Measurements from ENCODE around the gene CDH13. TPM values are rescaled to one million over a fixed set of nuclear protein-coding genes. Genes with fewer than 3 reads are reported as not detected.

The CDH13 gene
- total and polyA plus RNA-seq, 10 of the 15 experiments (the other 5 are each of a cell fraction or from before 2014, with no cell fraction given) = under 0.01 to 0.05 TPM; not detected in 8

DNA sequence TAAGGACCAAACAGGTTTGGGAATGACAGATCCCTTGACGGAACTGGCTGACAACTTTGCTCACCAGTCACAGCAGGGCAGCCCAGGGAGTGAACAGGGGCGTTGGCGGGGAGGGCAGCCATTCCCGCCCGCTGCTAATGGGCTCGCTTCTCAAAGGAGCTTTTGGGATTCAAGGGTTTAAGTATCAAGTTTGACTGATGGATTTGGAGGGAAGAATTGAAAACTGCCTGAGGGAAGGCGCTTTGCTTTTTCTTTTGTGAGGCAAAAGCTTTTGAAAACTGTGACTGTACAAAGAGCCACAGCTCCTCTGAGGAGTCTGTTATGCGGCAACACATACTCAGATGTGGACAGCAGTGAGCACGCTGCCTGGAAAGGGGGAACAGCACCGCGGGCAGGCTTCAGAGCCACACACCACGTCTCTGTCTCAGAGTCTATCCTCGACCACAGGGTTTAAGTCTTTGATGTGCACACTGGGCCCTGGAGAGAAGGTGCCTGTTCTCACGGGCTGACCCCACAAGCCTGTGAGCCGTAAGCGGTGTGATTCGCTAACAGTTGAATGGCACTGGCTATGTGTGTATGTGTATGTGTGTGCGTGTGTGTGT, 1101.1 kb downstream of the CDH13 start:
- in situ Hi-C loops (cut with MboI) (no loop called here), intact Hi-C loops (cut with micrococcal nuclease; ENCODE audit: unreplicated experiment) (no loop called here)
- H4K20me1 ChIP-seq (ENCODE audit: control insufficient read depth, insufficient read depth) = no peaks in the 10 kb centered on the region
- SMC1A ChIA-PET (ENCODE audit: uncharacterized antibody, unreplicated experiment) = interaction anchor here (0.6 kb wide), 1 partner anchor 1714 kb away, joined by 3 read pairs; no protein-coding TSS in a partner anchor
- FAIRE-seq = no peak
- POLR2A ChIA-PET = no interaction called here
- no peaks in the 10 kb centered on the region for H3K36me3 ChIP-seq (ENCODE audit: control insufficient read depth in 2 of 2, insufficient read depth in 2 of 2, low read length in 1 of 2)
- H3K27ac ChIP-seq (ENCODE audit: control insufficient read depth, insufficient read depth) = no peak overlapping the region
- DNase-seq (ENCODE audit: low read depth, low spot score) = no peak
- no peak overlapping the region for H2AFZ ChIP-seq (ENCODE audit: control insufficient read depth, low read depth, low read length)
- BruUV-seq (replicated peaks) = no TSS peak
- H3K9ac ChIP-seq (ENCODE audit: control insufficient read depth, insufficient read depth, low read length) = no peak overlapping the region
- RAD21 ChIA-PET (ENCODE audit: unreplicated experiment) = no interaction called here
- no peaks in the 10 kb centered on the region for H3K4me1 ChIP-seq (ENCODE audit: control insufficient read depth, insufficient read depth, low read length)
- CTCF ChIA-PET = no interaction called here
- ATAC-seq = no peak
- no peak overlapping the region for H3K4me3 ChIP-seq
- WGBS (ENCODE audit: insufficient coverage, insufficient replicate concordance, low lambda C conversion rate, missing lambda C conversion rate) = 51% methylated on average over 18 of the region's 18 CpGs
- no peaks in the 10 kb centered on the region for H3K9me3 ChIP-seq (replicated peaks; ENCODE audit: control insufficient read depth, insufficient read depth, low read length)
- no peaks in the 10 kb centered on the region for H3K79me2 ChIP-seq (ENCODE audit: control insufficient read depth, insufficient read depth, low read length)
- no peaks in the 10 kb centered on the region for H3K27me3 ChIP-seq (replicated peaks in 1 of 2; ENCODE audit: control insufficient read depth in 2 of 2, insufficient read depth in 2 of 2, low read length in 1 of 2)
- no peak overlapping the region for H3K4me2 ChIP-seq (ENCODE audit: control insufficient read depth, insufficient read depth)
- TF ChIP-seq, protein P1, sequence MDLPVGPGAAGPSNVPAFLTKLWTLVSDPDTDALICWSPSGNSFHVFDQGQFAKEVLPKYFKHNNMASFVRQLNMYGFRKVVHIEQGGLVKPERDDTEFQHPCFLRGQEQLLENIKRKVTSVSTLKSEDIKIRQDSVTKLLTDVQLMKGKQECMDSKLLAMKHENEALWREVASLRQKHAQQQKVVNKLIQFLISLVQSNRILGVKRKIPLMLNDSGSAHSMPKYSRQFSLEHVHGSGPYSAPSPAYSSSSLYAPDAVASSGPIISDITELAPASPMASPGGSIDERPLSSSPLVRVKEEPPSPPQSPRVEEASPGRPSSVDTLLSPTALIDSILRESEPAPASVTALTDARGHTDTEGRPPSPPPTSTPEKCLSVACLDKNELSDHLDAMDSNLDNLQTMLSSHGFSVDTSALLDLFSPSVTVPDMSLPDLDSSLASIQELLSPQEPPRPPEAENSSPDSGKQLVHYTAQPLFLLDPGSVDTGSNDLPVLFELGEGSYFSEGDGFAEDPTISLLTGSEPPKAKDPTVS (IDR thresholded peaks at IDR 0.05; ENCODE audit: low read depth, low read length) = no peak
- TF ChIP-seq KDM1A (IDR thresholded peaks at IDR 0.05; ENCODE audit: borderline replicate concordance) (no peak), ZNF207 (IDR thresholded peaks at IDR 0.05; ENCODE audit: borderline replicate concordance) (no peak), IRF3 (IDR thresholded peaks at IDR 0.05) (no peak), IKZF1 (conservative IDR thresholded peaks at IDR 0.05) (no peak), ZNF384 (IDR thresholded peaks at IDR 0.05; ENCODE audit: borderline replicate concordance, low read depth, low read length) (no peak), CHD2 (IDR thresholded peaks at IDR 0.05; ENCODE audit: borderline replicate concordance, low read depth, low read length) (no peak), ETV6 (conservative IDR thresholded peaks at IDR 0.05 in 1 of 2, IDR thresholded peaks at IDR 0.05 in 1 of 2; ENCODE audit: borderline replicate concordance in 1 of 2, low read depth in 1 of 2) (no peak), RELA (IDR thresholded peaks at IDR 0.05; ENCODE audit: borderline replicate concordance, partially characterized antibody) (no peak), FOS (IDR thresholded peaks at IDR 0.05; ENCODE audit: borderline replicate concordance, extremely low read depth, insufficient read length) (no peak), PRDM15 (CRISPR knock-in tag; IDR thresholded peaks at IDR 0.05) (no peak)
- TF ChIP-seq, protein P2, sequence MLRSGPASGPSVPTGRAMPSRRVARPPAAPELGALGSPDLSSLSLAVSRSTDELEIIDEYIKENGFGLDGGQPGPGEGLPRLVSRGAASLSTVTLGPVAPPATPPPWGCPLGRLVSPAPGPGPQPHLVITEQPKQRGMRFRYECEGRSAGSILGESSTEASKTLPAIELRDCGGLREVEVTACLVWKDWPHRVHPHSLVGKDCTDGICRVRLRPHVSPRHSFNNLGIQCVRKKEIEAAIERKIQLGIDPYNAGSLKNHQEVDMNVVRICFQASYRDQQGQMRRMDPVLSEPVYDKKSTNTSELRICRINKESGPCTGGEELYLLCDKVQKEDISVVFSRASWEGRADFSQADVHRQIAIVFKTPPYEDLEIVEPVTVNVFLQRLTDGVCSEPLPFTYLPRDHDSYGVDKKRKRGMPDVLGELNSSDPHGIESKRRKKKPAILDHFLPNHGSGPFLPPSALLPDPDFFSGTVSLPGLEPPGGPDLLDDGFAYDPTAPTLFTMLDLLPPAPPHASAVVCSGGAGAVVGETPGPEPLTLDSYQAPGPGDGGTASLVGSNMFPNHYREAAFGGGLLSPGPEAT (IDR thresholded peaks at IDR 0.05; ENCODE audit: low read depth) = no peak
- TF ChIP-seq, protein P3, sequence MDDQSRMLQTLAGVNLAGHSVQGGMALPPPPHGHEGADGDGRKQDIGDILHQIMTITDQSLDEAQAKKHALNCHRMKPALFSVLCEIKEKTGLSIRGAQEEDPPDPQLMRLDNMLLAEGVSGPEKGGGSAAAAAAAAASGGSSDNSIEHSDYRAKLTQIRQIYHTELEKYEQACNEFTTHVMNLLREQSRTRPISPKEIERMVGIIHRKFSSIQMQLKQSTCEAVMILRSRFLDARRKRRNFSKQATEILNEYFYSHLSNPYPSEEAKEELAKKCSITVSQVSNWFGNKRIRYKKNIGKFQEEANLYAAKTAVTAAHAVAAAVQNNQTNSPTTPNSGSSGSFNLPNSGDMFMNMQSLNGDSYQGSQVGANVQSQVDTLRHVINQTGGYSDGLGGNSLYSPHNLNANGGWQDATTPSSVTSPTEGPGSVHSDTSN (IDR thresholded peaks at IDR 0.05; ENCODE audit: insufficient replicate concordance, low read depth, low read length) = no peak
